DLD1 (cell line): ENCODE data around the gene IRX2.

Experiments used
- in situ Hi-C: cut with HindIII; loops from 2 replicates; pipeline ENCODE4 v1.10.0; 2017; ENCODE audit warnings: low sequenced_read_pairs

IRX2 gene

GRCh38 chr5:2742921-2743679 lies 8.4 kb downstream of the IRX2 start:
- in situ Hi-C loops: no loop called here

DNA sequence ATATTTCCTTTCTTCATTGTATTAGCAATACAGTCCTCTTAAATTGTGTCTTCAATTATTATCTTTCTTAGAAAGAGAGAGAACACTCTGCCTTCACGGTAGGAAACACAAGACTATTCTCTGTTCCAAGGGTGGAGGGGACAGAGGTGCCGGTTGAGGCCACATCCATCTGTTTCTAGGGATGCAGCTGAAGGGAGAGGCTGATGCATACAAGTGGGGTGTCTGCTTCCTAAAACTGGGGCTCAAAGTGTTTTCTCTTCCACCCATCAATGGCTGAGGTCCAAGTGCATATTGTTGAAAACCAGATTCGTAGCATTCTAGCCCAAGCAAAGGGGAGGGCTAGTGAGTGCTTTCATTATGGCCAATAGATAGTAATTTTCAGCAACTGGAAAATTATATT lies 9.5 kb downstream of the IRX2 start:
- in situ Hi-C loops: no loop called here

- in situ Hi-C loops: no loop called here
Observed at GRCh38 chr5:2740876-2741555, 10.5 kb downstream of the IRX2 start.

DNA sequence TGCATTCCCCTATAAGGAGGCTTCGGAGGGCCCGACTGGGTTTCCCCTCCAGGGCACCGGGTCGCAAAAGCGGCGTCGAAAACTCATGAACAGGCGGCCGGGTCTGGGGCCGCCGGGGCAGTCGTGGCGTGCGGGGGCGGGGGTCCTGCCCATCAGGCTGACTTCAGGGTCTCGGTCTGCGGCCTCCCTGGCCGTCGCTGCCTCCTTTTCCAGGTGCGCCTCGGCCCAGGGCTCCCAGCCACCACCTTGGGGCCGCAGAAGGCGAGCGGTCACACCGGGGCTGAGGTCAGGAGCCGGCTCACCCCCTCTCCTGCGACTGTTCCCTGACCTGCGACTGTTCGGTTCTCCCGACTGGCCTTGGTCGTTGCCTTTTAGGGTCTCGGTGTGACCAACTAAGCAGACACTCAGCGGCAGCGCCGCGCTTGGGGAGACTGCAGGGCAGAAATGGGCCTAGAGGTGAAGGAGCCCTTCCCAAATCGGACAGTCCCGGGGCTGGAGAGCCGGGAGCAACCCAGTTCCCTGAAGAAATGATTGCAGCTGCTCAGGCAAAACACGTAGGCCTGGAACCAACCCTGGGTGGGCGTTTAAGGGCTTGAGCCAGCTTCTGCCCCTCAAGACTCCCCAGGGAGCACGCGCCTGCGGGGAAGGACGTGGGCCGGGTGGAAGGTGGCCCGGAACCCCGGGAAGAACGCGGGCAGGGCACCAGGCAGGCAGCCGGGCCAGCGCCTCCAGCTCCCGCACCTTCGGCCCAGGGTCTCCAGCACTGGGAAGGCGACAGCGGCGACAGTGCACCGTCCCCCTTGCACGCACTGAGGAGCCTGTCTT lies 11.2 kb downstream of the IRX2 start:
- in situ Hi-C loops: no loop called here

DNA sequence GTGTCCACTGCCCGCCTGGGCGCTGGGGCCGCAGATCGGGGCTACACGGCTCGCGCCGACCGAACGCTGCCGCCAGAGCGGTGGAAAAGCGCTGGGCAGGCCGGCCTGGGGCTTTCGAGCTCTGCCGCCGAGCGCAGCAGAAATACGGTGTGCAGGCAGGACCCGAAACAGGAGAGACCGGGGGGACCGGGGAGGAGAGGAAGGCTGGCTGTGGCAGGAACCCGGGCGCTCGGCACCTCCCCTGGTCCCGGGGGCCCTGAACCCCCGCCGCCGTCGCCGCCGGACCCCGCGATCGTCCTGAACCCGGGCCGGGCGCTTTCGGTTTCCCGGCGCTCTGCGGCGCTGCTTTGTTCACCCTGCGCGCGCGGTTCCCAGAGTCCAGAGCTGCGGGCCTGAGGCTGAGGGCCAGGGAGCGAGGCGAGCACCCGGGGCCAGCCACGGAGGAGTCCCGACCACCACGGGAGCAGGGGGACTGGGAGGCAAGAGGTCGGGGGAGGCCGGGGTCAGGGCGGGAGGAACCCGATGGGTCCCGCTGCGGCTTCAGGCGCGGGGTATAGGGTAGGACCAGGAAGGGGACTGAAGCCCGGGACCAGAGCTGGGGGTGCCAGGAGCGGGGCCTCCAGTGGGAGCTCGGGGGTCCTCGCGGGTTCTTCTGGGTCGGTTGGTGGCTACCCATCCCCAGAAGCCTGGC lies 12.0 kb downstream of the IRX2 start:
- in situ Hi-C loops: no loop called here

DNA sequence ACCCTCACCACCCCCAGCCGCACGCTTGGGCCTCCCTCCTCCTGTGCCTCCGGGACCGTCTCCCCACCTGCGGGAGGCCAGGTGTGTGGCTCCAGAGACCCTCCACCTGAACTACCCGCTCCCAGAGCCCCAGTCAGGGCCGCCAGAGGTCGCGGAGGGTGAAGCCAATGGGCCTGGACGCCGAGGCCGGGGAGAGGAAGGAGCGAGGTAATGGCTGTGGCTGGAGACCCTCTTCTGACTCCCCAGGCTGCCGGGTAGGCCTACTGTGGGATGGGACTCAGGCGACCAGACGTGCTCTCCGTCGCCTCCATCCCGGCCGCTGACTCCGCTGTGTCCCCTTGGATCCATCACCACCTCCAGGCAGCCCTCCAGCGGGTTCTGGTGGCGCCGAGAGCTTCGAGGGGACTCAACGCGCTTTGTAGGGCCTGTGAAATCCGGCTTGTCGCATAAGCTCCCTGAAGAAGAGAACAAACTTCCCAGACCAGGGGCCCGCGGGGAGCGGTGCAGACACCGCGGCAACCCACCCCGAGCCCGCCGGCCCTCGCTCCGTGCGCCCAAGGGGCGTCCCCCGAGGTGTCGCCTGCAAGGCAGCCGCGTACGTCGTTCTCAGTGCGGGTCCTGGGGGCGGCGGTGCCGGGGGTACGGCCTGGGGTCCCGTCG lies 12.6 kb downstream of the IRX2 start:
- in situ Hi-C loops: no loop called here

GRCh38 chr5:2738156-2738699 lies 13.2 kb downstream of the IRX2 start:
- in situ Hi-C loops: no loop called here

DNA sequence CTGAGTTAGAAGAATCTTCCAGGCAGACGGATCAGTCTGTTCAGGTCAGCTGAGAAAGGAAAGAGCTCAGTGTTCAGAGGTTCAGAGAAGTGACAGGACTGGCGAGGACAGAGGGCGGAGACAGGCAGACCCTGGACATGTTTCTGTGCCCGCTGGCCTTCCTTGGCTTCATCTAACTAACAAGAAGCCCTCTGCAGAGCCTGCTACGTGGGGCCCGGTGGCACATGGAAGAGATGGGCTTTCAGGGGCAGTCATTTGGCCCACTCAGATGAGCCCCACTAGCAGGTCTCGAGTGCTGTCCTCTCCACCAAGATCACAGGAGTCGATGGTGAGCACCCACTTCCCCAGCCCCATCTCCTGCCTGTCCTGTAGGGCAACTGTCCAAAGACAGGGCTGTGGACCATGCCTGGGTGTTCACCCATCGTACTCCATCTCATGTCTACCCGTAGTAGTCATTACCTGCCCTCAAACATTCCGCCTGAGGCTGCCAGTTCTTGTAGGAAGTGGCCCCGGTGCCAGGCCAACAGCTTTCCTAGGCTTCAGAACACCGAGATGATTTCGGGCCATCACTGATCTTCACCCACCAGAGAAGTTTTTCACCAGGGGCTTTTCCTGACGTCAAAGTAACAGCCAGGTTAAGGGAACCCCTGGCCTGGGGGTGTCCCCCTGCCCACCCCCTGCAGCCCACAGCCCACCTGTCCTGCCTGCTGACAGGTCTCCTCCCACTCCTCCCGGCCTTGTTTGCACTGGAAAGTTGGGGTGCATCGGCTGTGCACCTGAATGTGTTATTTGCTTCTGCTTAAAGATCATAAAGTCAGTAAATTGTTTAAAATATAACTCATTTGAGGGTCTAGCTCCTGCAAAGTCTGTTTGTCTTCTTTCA lies 14.0 kb downstream of the IRX2 start:
- in situ Hi-C loops: no loop called here

DNA sequence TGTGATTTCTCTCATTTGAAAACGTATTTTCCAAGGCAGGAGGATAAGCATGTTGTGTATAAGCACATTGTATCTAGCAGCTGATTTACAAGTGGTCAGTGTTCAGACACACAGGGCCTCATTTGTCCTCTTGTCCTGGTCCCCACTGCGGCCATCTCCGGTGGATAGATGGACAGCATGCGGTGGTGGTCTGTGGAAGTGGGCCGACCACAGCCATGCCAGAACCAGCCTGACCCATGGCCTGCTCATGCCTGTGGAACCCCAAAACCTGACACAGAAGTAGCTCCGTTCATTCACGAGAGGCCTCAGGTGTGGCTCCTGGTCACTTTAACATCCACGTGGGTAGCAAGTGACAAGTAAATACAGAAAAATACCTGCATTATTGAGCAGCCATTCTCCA lies 14.6 kb downstream of the IRX2 start:
- in situ Hi-C loops: no loop called here

GRCh38 chr5:2735996-2736395 lies 15.5 kb downstream of the IRX2 start:
- in situ Hi-C loops: no loop called here

- in situ Hi-C loops: no loop called here
Observed at GRCh38 chr5:2732850-2733249, 18.6 kb downstream of the IRX2 start.

- in situ Hi-C loops: no loop called here
Observed at GRCh38 chr5:2732004-2732403, 19.5 kb downstream of the IRX2 start.

GRCh38 chr5:2729189-2729588 lies 22.3 kb downstream of the IRX2 start:
- in situ Hi-C loops: no loop called here

DNA sequence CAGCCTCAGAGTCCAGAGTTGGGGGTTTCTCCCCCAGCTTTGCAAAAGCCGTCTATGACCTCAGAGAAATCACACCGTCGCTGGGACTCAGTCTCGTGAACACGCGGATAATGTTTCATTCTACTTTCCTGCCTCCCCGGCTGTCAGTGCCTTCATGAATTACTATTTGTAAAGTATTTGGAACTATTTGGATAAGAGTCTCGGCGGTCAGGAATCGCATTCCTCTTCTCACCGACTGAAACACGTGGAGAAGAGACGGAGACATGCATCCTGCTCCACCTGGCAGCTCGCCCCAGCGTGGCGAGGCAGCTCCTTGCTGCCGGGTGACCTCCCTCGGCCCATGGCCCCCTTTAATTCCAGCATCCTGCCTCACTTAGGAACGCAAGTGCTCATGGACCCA lies 23.9 kb downstream of the IRX2 start:
- in situ Hi-C loops: no loop called here

DNA sequence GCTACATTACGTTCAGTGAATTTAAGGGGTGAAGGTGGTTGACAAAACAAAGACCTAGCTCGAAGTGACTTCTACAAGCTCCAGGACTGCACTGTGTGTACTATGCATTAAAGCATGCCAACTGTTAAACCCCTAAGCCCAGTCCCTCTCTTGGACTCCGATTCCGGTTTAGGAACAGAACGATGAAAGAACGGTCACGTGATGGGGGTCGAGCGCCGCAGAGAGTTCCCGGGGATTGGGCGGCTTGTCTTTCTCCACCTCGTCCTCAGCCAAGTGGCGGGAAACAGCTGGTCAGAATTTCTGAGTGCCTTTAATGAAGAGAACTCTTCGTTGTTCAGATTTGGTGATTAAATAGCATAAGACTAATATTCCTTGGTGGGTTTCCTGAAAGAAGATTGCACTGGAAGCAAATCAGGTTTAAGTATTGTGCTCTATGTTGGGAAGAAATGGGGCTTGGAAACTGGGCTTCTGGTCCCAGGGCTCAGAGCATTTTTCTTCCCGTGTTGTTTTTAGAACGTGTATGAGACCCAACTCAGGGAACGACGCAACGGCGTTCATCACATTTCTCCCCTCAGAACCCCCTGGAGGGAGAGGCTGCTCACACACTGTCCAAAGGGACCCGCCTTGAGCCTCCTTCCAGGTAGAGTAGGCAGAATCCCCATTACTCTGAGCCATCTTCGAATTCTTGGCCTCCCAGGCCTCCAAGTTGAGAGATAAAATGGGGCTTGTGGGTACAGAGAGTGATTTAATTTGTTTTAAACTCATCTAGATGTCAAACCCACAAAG lies 25.3 kb downstream of the IRX2 start:
- in situ Hi-C loops: no loop called here

GRCh38 chr5:2724831-2725230 lies 26.6 kb downstream of the IRX2 start:
- in situ Hi-C loops: no loop called here

- in situ Hi-C loops: no loop called here
Observed at GRCh38 chr5:2724031-2724581, 27.4 kb downstream of the IRX2 start.

DNA sequence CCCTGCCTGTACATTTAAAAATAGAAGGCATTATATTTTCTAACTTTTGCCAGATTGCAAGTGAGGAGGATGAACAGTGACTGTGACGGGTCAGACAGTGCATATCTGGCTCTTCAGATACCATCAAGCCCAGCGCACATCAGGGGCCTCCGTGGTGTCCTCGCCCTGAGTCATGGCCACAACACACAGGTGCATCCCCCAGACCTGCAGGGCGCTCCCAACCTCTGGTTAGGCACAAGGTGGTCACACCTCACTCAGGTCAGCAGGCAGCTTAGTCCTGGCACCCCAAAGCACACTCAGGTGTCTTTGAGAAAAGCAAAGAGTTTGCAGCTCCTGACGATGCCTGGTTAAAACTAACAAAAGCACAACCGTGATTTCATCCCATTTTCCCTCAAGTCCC lies 28.6 kb downstream of the IRX2 start:
- in situ Hi-C loops: no loop called here
